Endothelial cell (in vitro differentiated cells): ENCODE data around the gene UBQLN4. TPM values are rescaled to one million over a fixed set of nuclear protein-coding genes. Genes with fewer than 3 reads are reported as not detected.

Source experiments
- DNase-seq: peaks from one replicate; pipeline ENCODE4 v3.0.0; 2021; ENCODE audit warnings: low spot score
- H3K27ac Mint-ChIP-seq: one replicate; pipeline ENCODE4 v1.8.0; 2021; ENCODE audit warnings: mixed read lengths, inconsistent platforms; ENCODE audit not compliant: unreplicated experiment
- H3K27me3 Mint-ChIP-seq: one replicate; pipeline ENCODE4 v1.8.0; 2021; ENCODE audit warnings: mild to moderate bottlenecking, moderate library complexity, mixed read lengths, inconsistent platforms; ENCODE audit not compliant: unreplicated experiment
- H3K36me3 Mint-ChIP-seq: one replicate; pipeline ENCODE4 v1.8.0; 2021; ENCODE audit warnings: mild to moderate bottlenecking, low read depth, mixed read lengths, inconsistent platforms; ENCODE audit not compliant: unreplicated experiment
- H3K4me1 Mint-ChIP-seq: one replicate; pipeline ENCODE4 v1.8.0; 2021; ENCODE audit warnings: mild to moderate bottlenecking, mixed read lengths, inconsistent platforms; ENCODE audit not compliant: unreplicated experiment
- H3K4me3 Mint-ChIP-seq: one replicate; pipeline ENCODE4 v1.8.0; 2021; ENCODE audit warnings: mild to moderate bottlenecking, mixed read lengths, inconsistent platforms; ENCODE audit not compliant: unreplicated experiment
- H3K9me3 Mint-ChIP-seq: one replicate; pipeline ENCODE4 v1.8.0; 2021; ENCODE audit warnings: mixed read lengths, inconsistent platforms; ENCODE audit not compliant: unreplicated experiment
- total RNA-seq: library from RNA; stranded (reverse); fragmentation: NEBNext Ultra II Directional; extraction: Animal tissue kit (Norgen Biotek cat#: 25700); gene quantifications from one replicate; pipeline ENCODE4 v1.2.1, GENCODE V29; 2021; ENCODE audit not compliant: unreplicated experiment
- TF ChIP-seq, protein P1 (sequence below): fragments of 200-600 bp; sonication (generic); IDR thresholded peaks from one replicate; pipeline ENCODE4 v1.5.0; 2021; ENCODE audit warnings: antibody characterized with exemption; ENCODE audit not compliant: unreplicated experiment

UBQLN4 gene
- total RNA-seq, 1 donor from 2014 or later, result 47.6 TPM

DNA sequence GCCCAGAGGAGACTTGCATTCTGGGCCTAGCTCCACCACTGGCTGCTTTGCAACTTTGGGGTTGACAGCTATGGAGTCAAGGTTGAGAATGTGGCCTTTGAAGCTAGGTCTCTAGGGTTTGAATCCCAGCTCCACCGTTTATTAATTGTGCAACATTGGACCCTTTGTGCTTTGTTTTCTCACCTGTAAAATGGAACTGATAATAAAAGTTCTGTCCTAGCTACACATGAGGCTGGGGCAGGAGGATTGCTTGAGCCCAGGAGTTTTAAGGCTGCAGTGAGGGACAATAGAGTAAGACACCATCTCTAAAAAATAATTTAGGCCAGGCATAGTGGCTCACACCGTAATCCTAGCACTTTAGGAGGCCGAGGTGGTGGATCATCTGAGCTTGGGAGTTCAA, 45.7 kb upstream of the UBQLN4 start:
- Mint-ChIP-seq H3K36me3 (peaks cover 37% of the 10 kb centered on the region), H3K27me3 (peaks cover 17% of the 10 kb centered on the region), H3K9me3 (no peaks in the 10 kb centered on the region), H3K4me1 (peaks cover 61% of the 10 kb centered on the region), H3K27ac (no peak overlapping the region), H3K4me3 (no peak overlapping the region)
- DNase-seq, result no peak
- TF ChIP-seq, protein P1, sequence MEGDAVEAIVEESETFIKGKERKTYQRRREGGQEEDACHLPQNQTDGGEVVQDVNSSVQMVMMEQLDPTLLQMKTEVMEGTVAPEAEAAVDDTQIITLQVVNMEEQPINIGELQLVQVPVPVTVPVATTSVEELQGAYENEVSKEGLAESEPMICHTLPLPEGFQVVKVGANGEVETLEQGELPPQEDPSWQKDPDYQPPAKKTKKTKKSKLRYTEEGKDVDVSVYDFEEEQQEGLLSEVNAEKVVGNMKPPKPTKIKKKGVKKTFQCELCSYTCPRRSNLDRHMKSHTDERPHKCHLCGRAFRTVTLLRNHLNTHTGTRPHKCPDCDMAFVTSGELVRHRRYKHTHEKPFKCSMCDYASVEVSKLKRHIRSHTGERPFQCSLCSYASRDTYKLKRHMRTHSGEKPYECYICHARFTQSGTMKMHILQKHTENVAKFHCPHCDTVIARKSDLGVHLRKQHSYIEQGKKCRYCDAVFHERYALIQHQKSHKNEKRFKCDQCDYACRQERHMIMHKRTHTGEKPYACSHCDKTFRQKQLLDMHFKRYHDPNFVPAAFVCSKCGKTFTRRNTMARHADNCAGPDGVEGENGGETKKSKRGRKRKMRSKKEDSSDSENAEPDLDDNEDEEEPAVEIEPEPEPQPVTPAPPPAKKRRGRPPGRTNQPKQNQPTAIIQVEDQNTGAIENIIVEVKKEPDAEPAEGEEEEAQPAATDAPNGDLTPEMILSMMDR, result no peak

DNA sequence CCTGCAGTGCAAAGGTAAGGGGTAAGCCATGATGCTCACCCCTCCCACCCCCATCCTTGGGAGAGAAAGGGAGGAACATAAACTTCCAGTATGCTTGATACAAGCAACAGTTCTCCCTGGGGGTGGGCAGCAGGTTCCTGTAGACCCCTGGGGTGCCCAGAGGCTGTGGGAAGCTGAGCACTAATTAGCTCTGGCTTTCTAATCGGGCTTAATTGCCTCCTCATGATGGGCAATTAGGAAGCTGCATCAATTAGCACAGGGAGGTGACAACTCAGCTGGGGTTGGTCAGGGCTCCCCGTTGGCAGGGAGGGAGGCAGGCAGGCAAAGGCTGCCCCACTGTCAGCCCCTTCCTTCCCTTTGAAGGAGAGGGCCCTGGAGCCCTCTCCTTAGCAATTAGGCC, 45.2 kb upstream of the UBQLN4 start:
- H3K4me1 Mint-ChIP-seq, result peaks cover 56% of the 10 kb centered on the region
- TF ChIP-seq, protein P1, result no peak

DNA sequence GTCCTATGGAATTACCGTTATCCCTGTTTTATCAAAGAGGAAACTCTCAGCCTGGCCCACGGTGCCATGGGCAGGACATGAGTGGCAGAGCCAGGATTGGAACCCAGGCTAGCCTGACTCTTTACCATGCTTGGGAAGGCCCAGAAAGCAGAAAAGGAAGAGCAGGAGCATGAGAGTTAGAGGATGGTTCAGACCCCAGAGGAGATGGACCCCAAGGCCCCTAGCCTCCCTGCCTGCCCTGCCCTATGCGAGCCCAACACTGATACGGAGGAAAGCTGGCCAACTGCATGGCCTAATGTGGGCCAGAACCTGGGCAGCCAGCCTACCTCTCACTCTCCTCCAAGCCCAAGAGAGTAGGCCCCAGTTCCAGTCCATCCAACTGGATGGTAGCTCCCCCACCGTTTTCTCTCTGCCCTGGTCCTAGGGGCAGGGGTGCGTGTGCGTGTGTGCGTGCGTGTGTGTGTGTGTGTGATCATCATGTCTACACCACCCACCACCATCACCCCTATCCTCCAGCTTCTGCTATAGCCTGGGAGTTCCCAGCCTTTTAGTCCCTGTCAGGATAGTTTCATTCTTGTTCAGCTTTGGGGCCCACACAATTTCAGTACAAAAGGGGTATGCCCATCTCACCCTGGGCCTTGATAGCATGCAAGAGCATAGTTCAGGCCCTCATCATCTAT, 44.0 kb upstream of the UBQLN4 start:
- TF ChIP-seq, protein P1, result no peak
- no peak for DNase-seq
- H3K4me1 Mint-ChIP-seq, result peaks cover 45% of the 10 kb centered on the region
- H3K27me3 Mint-ChIP-seq, result peaks cover 9% of the 10 kb centered on the region
- H3K9me3 Mint-ChIP-seq, result no peaks in the 10 kb centered on the region
- H3K4me3 Mint-ChIP-seq, result peak overlapping the region; percentile 21
- peaks cover 46% of the 10 kb centered on the region for H3K36me3 Mint-ChIP-seq
- peak overlapping the region; percentile 50 for H3K27ac Mint-ChIP-seq

More for the DNA sequence above, 45.2 kb upstream of the UBQLN4 start:
- DNase-seq, result no peak
- Mint-ChIP-seq H3K9me3 (no peaks in the 10 kb centered on the region), H3K27ac (peak overlapping the region; percentile 50), H3K27me3 (peaks cover 16% of the 10 kb centered on the region), H3K4me3 (no peak overlapping the region), H3K36me3 (peaks cover 41% of the 10 kb centered on the region)

DNA sequence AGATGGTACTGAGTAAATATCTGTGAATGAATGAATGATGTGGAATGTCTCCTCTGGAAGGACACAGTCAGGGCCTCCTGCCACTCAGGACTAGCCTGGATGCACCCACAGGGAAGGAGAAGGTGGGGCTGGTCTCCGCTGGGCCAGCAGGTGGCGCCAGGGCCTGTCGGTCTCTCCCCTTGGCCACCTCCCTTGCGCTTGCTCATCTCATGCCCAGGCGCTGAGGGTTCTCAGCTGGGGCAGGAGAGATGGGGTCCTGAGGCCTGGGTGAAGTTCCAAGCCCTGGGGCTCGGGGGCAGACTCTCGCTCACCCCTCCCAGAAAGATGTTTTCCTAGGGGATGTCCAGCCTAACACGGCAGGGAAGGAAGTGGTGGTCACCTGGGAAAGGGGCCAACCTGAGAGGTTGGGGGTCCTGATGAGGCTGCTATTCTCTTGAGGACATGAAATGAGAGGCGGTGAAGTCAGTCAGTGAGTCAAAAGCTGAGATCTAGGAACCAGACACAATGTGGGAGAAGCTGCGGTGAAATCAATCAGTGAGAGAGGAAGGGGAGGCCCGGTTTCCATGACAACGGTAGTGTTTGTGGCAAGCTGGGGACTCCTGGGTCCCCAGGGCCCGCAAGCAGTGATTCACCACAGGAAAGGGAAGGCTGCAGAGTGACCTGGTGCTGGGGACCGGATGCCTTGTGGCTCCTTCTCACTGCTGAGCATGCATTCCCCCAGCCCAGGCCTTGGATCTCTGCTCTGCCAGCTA, 43.2 kb upstream of the UBQLN4 start:
- peak overlapping the region; percentile 97 for H3K27ac Mint-ChIP-seq

More for the DNA sequence above, 43.2 kb upstream of the UBQLN4 start:
- Mint-ChIP-seq H3K36me3 (peaks cover 46% of the 10 kb centered on the region), H3K4me3 (peak overlapping the region; percentile 66), H3K27me3 (peaks cover 9% of the 10 kb centered on the region), H3K4me1 (peaks cover 41% of the 10 kb centered on the region), H3K9me3 (no peaks in the 10 kb centered on the region)
- peak; percentile 88 for DNase-seq
- TF ChIP-seq, protein P1, result peak; percentile 77
